Ammon's horn (tissue), 1 donor: Measurements from ENCODE around the gene DNAH1.

Experiments used
- DNase-seq: peaks from one replicate; pipeline ENCODE4 v3.0.0-alpha.2; 2016; ENCODE audit warnings: low spot score

Gene DNAH1

GRCh38 chr3:52388348-52388821 is 72.3 kb downstream of the DNAH1 start:
- no peak for DNase-seq

GRCh38 chr3:52388933-52389332 is 72.8 kb downstream of the DNAH1 start:
- no peak for DNase-seq

GRCh38 chr3:52391096-52391495 is 75.0 kb downstream of the DNAH1 start:
- no peak for DNase-seq

GRCh38 chr3:52392216-52392930 is 76.3 kb downstream of the DNAH1 start:
- no peak for DNase-seq

- no peak for DNase-seq
Observed at GRCh38 chr3:52393131-52393807, 77.2 kb downstream of the DNAH1 start.

GRCh38 chr3:52393959-52394670 is 78.0 kb downstream of the DNAH1 start:
- no peak for DNase-seq

GRCh38 chr3:52394751-52395502 is 78.8 kb downstream of the DNAH1 start:
- DNase-seq, result no peak

GRCh38 chr3:52395503-52395865 is 79.4 kb downstream of the DNAH1 start:
- no peak for DNase-seq

GRCh38 chr3:52396011-52396906 is 80.1 kb downstream of the DNAH1 start:
- no peak for DNase-seq

GRCh38 chr3:52396907-52397591 is 80.9 kb downstream of the DNAH1 start:
- DNase-seq, result no peak

GRCh38 chr3:52397676-52398399 is 81.7 kb downstream of the DNAH1 start:
- DNase-seq, result no peak

GRCh38 chr3:52398670-52399081 is 82.6 kb downstream of the DNAH1 start:
- DNase-seq, result no peak

- DNase-seq, result no peak
Observed at GRCh38 chr3:52399131-52399530, 83.0 kb downstream of the DNAH1 start.

- DNase-seq, result no peak
Observed at GRCh38 chr3:52399593-52399992, 83.5 kb downstream of the DNAH1 start.

GRCh38 chr3:52400275-52400793 is 84.2 kb downstream of the DNAH1 start:
- DNase-seq, result no peak

- no peak for DNase-seq
Observed at GRCh38 chr3:52401021-52401420, 84.9 kb downstream of the DNAH1 start.

GRCh38 chr3:52401551-52401950 is 85.4 kb downstream of the DNAH1 start:
- no peak for DNase-seq

GRCh38 chr3:52402101-52402521 is 86.0 kb downstream of the DNAH1 start:
- DNase-seq, result no peak

GRCh38 chr3:52402706-52403270 is 86.7 kb downstream of the DNAH1 start:
- DNase-seq, result no peak
